Stimulated activated CD4-positive, alpha-beta T cell treated with anti-CD3 and anti-CD28 coated beads, Interleukin-1b, Interleukin-23, amount 100 ng/mL, for 48 hours (primary cell): ENCODE measurements around the gene COG7.

Source experiments
- DNase-seq: peaks from one replicate; pipeline ENCODE4 v3.0.0-alpha.2; 2020

COG7 gene

DNA sequence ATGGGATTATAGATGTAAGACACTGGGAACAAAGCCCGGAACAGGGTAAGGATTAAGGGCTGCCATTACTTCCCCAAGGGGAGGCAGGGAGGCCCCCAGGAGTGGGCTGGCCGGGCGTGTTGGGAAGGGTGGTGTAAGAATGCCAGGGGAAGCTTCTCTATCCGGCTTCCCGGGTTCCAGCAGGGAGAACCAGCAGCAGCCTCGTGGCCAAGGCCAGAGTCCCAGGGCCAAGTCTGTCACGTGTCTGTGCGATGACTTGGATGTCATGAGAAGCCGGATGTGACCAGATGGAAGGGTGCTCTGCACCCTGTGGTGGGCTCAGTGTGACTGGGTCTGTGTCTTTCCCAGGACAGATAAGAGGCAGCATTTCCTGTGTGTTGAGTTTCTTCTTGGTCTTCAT, 98.7 kb downstream of the COG7 start:
- DNase-seq, result no peak

DNA sequence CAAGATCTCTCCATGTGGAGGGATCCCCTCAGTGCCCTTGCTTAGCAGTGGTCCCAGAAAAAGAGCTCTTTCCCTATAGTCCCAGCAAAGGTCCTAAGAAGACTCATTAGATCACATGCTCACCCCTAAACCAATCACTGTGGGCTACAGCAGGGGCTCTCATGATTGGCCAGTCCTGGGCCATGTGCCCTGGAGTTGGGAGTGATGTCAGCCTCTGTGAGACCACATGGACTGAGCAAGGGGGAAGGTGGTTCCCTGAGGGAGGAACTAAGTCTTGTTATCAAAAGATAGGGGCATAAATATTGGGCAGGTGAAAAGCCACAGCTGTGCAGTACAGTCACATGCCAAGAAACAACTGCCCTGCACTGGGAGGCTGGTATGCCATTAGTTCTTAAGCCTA, 99.5 kb downstream of the COG7 start:
- no peak for DNase-seq

DNA sequence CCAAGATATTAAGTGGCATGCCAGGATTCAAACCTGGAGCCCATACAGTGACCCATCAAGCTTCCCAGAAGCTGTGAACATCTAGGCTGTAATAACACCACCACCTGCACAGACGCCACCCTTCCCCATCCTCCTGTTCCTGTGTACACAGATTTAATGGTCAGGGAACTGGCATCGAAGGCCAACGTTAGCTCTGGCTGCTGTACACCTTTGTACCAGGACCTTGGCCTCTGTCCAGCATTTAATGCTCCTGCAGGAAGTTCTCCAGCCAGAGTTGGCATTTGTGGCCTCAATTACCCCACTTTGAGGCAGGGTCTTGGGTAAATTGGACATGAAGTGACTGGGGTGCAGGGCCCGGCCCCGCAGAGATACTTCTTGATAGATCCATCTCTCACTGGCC, 101.6 kb downstream of the COG7 start:
- no peak for DNase-seq

DNA sequence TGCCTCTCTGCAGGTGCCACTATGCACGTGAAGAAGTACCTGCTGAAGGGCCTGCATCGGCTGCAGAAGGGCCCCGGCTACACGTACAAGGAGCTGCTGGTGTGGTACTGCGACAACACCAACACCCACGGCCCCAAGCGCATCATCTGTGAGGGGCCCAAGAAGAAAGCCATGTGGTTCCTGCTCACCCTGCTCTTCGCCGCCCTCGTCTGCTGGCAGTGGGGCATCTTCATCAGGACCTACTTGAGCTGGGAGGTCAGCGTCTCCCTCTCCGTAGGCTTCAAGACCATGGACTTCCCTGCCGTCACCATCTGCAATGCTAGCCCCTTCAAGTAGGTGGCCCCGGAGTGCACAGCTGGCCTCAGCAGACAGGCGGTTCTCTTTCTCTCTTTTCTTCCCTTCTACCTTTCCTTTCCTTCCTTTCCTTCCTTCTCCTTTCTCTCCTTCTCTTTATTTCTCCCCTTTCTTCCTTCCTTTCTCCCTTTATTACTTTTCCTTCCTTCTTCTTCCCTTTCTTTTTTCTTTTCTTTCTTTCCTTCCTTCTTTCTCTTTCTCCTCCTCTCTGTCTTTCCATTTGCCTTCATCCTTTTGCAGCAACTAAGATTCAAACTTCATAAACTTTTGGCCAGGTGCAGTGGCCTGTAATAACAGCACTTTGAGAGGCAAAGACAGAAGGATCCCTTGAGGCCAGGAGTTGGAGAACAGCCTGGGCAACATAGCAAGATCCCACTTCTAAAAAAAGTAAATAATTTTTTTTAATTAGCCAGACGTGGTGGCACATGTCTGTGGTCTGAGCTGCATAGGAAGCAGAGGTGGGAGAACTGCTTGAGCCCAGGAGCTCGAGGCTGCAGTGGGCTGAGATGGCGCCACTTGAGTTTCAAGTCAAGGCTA, 104.2 kb downstream of the COG7 start:
- no peak for DNase-seq

DNA sequence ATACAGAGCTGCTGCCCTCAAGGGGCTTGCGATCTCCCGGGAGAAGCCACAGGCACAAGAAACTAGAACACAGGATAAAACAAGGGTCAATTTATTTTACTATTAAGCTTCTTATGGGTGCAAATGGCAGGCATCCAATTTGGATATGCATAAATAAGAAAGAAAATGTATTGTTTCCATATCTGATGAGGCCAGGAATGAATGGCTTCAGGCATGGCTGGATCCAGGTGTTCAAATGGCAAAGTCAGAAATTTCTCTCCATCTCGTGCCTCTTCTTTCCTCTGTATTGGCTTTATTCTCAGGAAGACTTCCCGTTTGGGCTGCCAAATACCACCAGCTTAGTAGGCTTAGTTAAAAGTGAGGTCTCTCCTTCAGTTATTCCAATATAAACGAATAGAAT, 107.8 kb downstream of the COG7 start:
- no peak for DNase-seq

DNA sequence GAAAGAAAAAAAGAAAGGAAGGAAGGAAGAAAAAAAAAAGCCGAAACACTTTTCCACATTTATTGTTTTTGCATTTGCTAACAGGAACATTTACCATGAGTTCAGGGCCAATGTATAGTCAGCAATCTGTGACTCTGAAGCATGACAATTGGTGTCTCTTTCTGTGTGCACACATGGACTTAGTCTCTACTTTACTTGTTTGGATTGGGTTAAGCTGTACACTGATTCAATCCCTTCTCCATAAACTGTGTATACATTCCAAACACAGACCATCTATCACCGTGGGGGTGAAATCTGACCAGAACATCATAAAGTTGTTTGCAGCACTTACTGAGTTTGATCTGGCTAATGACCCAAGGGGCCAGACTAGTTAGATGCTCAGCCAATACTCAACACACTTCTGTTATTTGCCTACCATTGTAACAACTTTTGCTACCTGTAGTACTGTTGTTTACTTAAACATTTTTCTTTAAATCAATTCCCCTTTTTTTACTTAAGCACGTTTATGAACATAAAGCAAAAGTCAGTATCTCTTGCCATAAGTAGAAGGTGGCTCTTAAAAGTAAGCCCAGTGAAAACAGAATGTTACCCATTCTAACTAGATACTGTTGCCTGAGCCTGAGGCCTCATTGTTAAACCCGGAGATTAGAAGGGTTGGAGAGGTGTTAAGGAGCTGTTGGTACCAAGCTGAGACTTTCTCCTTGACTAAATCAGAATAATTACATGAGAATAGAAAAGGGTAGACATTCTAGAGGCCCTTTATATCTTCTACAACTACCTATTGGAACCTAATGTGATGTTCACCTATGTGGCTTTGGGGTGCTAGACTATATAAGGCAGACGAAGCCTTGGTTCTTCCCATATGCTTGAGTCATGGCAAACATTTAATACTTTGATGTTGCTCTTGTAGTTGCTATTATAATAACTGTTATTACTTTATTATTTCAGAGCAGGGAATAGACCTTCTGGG, 109.1 kb downstream of the COG7 start:
- no peak for DNase-seq

DNA sequence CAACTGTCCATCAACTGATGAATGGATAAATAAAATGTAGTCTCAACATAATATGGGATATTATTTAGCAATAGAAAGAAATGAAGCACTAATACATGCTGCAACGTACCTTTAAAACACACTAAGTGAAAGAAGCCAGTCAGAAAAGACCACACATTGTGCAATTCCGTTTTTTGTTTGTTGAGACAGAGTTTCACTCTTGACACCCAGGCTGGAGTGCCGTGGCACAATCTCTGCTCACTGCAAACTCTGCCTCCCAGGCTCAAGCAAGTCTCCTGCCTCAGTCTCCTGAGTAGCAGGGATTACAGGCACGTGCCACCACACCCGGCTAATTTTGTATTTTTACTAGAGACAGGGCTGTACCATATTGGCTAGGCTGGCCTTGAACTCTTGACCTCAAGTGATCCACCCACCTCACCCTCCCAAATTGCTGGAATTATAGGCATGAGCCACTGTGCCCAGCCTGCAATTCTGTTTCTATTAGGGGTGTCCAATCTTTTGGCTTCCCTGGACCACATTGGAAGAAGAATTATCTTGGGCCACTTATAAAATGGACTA, 110.8 kb downstream of the COG7 start:
- DNase-seq, result no peak

DNA sequence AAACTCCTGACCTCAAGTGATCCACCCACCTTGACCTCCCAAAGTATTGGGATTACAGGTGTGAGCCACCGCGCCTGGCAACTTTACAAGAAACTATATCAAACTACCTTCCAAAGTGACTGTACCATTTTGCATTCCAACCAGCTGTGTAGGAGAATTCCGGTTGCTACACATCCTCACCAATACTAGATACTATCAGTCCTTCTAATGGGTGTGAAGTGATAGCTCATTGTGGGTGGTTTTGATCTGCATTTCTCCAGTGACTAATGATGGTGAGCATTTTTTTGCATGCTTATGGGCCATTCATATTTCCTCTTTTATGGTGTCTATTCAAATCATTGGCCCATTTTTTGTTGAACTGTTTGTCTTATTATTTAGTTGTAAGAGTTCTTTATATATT, 113.2 kb downstream of the COG7 start:
- DNase-seq, result no peak
